CD4-positive, alpha-beta T cell treated with Interleukin-15 for 1 hour (primary cell): Measurements from ENCODE around the gene CAV1.
"Not testable (repeated sequence)": the region's sequence is repeated elsewhere in the genome, so short reads cannot be mapped to it uniquely, and the experiment has no call there.

Source experiments
- DNase-seq: peaks from one replicate; pipeline ENCODE4 v3.0.0-alpha.2; 2020

The CAV1 gene

GRCh38 chr7:116524609-116525297 lies at the start of gene CAV1:
CAV1 (plus strand) TSS chr7:116525036; CDS start chr7:116525063, 27 bp downstream.
- DNase-seq = no peak

- no peak for DNase-seq
Measured at GRCh38 chr7:116477625-116478024, 47.2 kb upstream of the CAV1 start.

- DNase-seq = no peak
Measured at GRCh38 chr7:116478834-116479233, 46.0 kb upstream of the CAV1 start.

GRCh38 chr7:116483271-116483942 lies 41.4 kb upstream of the CAV1 start:
- DNase-seq = no peak

GRCh38 chr7:116484389-116484788 lies 40.4 kb upstream of the CAV1 start:
- not testable (repeated sequence) for DNase-seq

GRCh38 chr7:116487907-116488521 lies 36.8 kb upstream of the CAV1 start:
- DNase-seq = no peak

- no peak for DNase-seq
Measured at GRCh38 chr7:116490351-116490750, 34.5 kb upstream of the CAV1 start.

- DNase-seq = no peak
Measured at GRCh38 chr7:116491887-116492653, 32.8 kb upstream of the CAV1 start.

- no peak for DNase-seq
Measured at GRCh38 chr7:116492654-116493109, 32.2 kb upstream of the CAV1 start.

- no peak for DNase-seq
Measured at GRCh38 chr7:116493449-116493848, 31.4 kb upstream of the CAV1 start.

GRCh38 chr7:116494472-116494871 lies 30.4 kb upstream of the CAV1 start:
- DNase-seq = no peak

- DNase-seq = no peak
Measured at GRCh38 chr7:116495736-116496135, 29.1 kb upstream of the CAV1 start.

- no peak for DNase-seq
Measured at GRCh38 chr7:116496653-116497052, 28.2 kb upstream of the CAV1 start.

- no peak for DNase-seq
Measured at GRCh38 chr7:116497708-116498107, 27.1 kb upstream of the CAV1 start.

- DNase-seq = no peak
Measured at GRCh38 chr7:116499168-116500077, 25.4 kb upstream of the CAV1 start, which contains the start of gene CAV2. CAV2 (plus strand) TSS chr7:116499738; CDS start chr7:116499782, 44 bp downstream.

- no peak for DNase-seq
Measured at GRCh38 chr7:116500078-116500853, 24.6 kb upstream of the CAV1 start.

GRCh38 chr7:116501425-116502167 lies 23.2 kb upstream of the CAV1 start:
- DNase-seq = no peak

GRCh38 chr7:116502201-116503096 lies 22.4 kb upstream of the CAV1 start:
- DNase-seq = no peak

- DNase-seq = no peak
Measured at GRCh38 chr7:116503835-116504234, 21.0 kb upstream of the CAV1 start.
